HG03108 (cell line): ENCODE results near the gene ESAM.

Experiments
- ATAC-seq: cut with Tn5 transposase; IDR thresholded peaks from one replicate; pipeline ENCODE4 v1.9.1; 2021; ENCODE audit warnings: moderate library complexity; ENCODE audit not compliant: unreplicated experiment

Gene ESAM, protein sequence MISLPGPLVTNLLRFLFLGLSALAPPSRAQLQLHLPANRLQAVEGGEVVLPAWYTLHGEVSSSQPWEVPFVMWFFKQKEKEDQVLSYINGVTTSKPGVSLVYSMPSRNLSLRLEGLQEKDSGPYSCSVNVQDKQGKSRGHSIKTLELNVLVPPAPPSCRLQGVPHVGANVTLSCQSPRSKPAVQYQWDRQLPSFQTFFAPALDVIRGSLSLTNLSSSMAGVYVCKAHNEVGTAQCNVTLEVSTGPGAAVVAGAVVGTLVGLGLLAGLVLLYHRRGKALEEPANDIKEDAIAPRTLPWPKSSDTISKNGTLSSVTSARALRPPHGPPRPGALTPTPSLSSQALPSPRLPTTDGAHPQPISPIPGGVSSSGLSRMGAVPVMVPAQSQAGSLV

GRCh38 chr11:124762105-124762623, at the start of gene ESAM:
Gene ESAM (minus strand): TSS chr11:124762290. CDS start chr11:124762154, 136 bp downstream.
- ATAC-seq, result peak; percentile 55

- no peak for ATAC-seq
These were observed 49.5 kb upstream of the ESAM start for GRCh38 chr11:124811399-124812125.

DNA sequence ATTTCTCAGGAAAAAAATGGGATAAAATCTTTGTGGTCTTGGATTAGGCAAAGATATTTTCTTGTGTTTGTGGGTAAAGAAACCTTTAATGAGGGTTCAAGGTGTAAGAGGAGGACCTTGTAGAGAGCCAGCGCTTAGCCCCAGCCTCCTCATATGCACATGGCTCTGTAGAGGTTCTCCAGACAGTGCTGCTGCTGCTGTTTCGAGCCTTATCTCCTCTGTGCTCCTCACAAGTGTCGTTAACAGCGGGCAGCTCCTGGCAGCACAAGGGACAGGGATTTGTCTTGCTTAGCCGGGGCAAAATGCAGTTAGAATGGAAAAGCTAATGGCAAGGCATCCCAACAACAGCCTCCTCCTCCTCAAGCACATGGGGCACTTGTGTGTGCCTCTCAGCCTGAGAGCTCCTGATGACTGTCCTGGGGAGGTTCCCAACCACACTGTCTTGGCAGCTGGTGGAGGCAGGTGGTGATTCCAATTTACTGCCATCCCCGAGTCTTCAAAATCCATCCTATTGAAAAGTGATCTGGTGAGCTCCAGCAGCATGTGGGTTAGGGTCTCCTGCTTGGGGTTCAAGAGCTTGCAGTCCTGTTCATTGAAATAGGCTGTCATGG, 45.7 kb upstream of the ESAM start:
- ATAC-seq, result no peak

- no peak for ATAC-seq
These were observed 45.1 kb upstream of the ESAM start for GRCh38 chr11:124807201-124807600.

GRCh38 chr11:124804884-124805283, 42.8 kb upstream of the ESAM start:
- no peak for ATAC-seq

DNA sequence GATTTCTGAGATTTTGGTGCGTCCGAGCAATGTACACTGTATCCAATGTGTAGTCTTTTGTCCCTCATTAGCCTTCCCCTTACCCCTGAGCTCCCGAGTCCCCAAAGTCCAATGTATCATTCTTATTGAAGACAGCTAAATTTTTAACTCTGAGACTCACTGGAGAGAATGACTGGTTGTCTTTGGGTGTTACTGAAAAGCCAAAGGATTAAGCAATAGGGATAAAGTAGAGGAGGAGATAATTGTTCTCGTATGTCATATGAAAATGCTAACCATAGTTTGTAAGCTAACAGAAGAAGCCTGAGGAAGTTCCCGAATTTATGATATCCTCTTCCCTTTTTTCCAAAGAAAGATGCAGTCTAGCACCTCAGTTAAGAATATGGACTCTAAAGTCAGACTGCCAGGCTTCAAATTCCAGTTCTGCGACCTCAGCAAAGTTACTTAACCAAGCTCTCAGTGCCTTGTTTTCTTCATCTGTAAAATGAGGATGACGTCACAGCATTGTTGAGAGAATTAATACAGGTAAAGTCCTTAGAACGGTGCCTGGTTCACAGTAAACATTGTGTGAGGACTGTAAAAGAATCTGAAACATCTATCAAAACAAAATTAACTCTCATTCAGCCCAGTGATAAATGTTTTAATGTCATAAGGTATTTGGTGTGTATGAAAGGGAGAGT, 39.7 kb upstream of the ESAM start:
- ATAC-seq, result no peak

GRCh38 chr11:124801014-124801413, 38.9 kb upstream of the ESAM start:
- no peak for ATAC-seq

DNA sequence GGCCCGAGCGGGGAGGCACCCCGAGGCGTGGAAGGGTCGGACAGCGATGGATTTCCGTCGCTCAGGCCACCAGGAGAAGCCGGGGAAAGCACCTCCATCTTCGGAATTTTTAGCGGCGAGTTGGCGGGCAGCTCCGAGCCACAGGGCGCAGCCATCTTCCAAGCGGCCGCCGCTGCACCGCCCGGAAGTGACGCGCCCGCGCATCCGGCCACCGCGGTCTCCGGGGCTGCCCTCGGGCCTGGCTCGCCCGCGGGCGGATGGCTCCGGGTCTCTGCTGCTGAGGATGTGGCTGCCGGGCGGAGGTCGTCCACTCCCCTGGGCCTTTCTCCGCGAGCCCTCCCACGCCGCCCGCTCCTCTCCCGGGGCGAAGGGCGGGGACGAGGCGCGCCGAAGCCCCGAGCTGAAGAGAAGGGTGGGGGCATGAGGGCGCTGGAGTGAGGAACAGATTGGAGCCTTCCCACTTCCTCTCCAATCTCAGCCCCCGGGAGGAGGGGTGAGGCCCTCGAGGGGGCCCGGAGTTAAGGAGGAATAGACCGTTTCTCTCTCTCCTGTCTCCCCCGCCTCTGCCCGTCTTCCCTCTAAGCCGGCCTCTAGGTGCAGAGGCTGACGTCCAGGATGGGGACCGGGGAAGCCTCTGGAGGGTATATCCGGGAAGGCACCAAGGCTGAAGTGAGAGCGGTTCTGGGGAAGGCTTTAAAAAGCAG, 38.3 kb upstream of the ESAM start, which contains the start of gene MSANTD2:
Gene MSANTD2, minus strand, starts transcription at position 181 of the 704 bp plus-strand sequence. Its CDS starts 26 bp downstream, at position 155.
- peak; percentile 85 for ATAC-seq

DNA sequence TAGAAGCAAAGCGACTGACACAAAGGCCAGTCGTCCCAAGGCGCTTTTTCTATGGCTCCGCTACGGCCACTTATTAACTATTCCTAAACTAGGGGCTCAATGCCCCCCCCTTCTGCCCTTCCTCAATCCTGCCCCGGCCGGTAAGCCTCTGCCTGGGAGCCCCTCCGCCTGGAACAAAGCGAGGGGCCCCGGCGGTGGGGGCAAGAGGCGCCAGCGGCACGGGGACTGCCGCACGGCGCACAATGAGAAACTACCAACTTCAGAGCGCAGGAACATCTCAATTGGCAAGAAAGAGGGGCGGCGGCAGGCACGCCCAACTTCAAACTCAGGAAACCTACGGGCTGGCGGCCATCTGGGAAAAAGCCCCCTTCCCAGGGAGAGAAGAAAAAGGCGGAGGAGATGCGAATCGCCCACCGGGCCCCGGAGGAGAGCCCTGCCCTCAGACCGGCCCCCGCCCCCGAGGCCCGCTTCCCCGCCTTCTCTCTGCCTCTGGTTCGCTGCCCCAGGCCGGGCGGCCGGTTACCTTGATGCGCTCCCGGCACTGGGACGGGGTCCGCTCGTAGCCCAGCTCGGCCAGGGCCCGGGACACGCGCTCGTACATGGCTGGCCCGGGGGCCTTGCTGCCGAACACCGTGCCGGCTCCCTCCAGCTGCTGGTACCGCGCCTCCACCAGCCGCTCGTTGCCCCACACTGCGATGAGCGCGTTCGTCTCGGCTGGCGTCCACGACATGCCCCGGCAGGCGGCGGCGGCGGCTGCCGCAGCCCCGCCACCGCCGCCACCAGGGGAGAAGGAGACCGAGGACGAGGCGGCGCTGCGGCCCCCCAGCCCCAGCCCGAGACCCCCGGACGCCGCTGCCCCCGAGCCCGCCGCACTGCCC, 37.5 kb upstream of the ESAM start:
- peak; percentile 29 for ATAC-seq

DNA sequence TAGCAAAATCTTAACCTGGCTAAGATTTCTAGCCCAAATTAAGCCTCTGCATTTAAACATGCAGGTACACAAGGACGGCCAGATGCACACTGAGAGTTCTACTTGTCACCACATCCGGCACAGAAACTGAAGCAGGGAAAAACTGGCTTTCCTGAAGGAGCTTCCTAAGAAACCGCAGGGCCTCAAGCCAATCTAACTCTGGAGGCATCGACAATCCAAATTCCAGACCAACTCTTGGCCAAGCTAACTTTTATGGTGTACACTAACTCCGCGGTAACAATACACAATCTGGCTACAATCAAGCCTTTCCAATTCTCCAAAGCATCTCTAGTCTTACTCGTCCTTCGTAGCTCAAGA, 36.9 kb upstream of the ESAM start:
- peak; percentile 12 for ATAC-seq

DNA sequence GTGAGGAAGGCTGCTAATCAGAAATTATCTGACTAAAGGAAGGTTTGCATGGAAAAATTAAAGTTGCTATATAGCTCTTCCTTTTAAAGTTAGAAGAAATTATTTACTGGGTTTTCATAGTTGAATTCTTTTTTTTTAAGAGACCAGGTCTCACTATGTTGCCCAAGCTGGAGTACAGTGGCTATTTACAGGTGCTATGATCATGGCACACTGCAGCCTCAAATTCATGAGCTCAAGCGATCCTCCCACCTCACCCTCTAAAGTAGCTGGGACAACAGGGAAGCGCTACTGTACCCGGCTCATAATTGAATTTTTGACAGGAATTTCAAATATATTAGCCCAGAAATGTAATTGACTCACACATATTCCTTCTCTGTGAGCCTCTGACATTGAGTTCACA, 34.2 kb upstream of the ESAM start:
- no peak for ATAC-seq

DNA sequence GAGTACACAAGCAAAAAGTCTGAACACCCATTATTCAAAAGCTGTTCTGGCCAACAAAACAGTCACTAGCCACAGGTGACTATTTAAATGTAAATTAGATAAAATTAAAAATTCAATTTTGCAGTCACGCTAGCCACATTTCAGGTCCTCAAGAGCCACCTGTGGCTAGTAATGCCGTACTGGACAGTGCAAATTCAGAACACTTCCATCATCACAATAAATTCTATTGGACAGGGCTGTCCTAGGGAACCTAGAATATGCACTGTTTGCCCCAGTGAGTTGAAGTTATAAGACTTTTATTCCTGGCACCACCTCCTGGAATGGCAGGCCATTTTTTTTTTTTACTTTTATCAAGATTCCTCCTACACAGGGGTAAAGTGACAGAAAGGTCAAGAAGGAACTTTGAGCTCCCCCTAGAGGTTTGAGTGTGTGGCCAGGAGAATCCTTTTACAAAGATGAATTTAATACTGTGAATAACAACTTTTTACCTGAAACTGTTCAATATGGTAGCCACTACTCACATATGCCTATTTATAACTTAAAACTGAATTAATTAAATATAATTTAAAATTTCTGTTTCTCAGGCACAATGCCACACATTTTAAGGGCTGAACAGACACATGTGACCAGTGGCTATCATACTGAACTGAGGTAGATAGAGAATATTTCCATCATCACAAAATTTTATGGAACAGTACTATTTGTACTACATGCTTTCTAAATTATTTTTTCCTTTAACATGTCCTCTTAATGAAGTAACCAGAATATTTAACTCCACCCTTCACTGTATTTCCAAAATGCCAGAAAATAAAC, 31.6 kb upstream of the ESAM start:
- no peak for ATAC-seq

DNA sequence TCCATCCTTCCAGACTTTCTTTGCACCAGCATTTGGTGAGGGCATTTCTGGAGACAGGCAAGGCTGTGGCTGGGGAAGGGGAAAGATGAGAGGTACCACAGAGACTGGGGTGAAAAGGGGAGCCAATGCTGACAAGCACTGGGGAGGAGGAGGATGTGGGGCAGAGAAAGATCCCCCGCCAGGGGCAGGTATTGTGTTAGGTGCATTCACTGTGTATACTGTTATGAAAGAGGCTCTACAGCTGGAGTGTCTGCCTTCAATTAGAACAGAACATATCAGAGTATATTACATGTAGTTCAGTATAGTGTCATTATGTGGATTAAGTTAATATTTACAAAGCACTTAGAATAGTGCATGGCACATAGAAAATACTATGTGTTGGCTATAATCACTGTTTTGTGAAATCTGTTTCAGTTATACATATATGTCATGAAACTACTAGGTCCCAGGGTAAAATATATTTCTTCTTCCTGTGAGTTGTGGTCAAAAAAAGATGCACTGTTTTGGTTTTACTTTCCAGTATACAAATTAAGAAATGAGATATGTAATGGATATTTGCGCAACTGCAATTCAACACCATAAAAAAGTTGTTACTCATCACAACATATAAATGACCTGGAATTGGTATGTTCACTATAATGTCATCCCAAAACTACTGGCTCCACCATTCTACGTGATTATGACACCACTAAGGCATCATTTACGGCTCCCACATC, 29.7 kb upstream of the ESAM start:
- peak; percentile 75 for ATAC-seq

- ATAC-seq, result no peak
These were observed 26.4 kb upstream of the ESAM start for GRCh38 chr11:124788521-124788920.

DNA sequence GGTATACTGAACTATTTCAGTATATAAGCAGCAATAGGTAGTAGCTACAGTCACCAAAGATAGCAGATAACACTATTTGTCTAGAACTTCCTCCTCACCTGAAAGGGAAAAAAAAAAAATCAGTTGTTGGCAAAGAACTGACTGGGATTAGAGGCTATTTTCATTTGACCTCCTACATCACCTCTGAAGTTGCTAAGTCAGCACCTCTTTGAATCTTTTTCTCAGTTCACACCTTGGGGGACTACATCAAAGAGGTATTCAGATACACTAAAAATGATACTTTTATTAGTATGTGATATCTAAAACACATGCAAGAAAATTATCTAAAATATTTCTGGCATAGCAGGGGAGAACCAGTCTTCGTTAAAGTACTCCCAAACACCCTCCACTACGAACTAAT, 22.0 kb upstream of the ESAM start:
- ATAC-seq, result no peak

DNA sequence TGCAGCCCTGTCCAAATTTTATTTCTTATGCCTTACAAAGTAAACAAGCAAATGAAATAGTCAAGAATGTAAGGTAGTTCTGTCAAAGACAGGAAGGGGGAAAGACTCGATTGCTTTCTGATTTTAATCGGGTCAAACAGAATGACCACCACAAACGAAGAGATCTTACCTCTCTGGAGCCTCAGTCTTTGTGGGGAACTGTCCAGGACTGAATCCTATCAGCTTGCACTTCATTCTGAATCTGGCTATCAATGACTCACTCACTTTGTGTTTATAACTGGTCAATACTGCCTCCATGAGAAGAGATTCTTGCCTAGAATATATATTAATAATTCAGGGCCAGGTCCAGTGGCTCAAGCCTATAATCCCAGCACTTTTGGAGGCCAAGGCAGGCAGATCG, 20.9 kb upstream of the ESAM start:
- no peak for ATAC-seq

GRCh38 chr11:124779568-124779967, 17.5 kb upstream of the ESAM start:
- ATAC-seq, result no peak

GRCh38 chr11:124778281-124778680, 16.2 kb upstream of the ESAM start:
- no peak for ATAC-seq
